ENCODE data around the gene DNAH6.
"Not testable (repeated sequence)": the region's sequence is repeated elsewhere in the genome, so short reads cannot be mapped to it uniquely, and the experiment has no call there.

Gene DNAH6

DNA sequence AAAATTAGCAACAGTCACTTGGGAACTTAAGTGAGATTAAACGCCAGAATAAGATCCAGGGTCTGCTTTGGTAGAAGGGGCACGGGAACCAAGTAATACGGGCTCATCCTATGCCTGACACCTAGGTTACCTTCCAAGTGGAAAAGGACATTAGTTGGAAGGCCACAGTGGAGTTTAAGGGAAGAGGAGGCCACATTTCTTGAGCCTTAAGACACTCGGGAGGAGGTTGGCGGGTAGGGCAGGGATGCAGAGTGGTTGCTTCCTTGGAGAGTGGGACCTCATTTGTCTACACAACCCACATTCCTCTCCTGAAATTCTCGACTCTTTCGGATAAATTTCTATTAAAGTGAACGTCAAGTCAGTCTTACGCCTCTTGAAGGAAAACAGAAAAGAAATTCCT, 510 bp upstream of the DNAH6 start:
- no peak for DNase-seq

DNA sequence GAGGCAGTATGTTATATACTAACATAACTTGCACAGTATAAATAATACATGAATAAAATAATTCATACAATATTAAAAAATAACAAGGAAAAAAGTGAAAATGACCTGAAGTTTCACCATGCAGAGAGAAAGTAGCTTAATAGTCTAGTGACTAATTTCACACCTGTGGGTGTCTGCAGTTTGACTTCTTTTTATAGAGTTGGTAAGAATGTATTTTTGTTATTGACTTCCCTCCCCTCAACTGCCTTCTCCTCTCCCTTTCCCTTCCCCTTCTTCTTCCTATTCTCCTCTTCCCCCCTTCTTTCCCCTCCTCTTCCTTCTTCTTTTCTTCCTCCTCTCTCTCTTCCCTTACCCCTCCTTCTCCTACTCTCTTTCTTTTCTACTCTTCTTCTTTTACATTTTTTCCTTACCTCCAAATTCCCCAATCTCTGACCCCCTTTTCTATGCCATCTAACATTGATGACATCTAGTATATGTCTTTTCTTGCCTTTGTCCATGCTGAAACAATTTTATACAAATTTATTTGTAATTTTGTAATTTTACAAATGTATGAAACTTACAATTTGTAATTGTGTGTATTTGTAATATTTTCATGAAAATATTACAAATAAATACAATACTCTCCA, 3.1 kb downstream of the DNAH6 start:
- no peak for DNase-seq

DNA sequence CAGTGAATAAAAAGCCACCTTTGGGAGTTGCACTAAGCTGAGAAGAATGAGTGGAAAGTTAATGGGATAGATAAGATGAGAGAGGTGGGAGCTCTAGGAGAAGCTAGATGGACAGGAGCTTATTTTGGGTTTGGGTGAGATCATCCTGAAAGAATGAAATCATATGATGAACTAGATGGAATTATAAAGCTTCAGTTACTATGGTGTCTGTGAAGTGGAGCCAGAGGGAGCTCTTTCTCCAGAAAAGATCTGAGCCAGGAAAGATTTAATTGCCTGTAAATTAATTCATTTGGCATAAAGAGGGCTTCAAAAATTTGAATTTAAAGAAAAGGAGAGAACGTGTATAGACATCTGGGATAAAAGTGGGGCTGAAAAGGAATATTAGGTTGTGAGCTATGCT, 10.3 kb downstream of the DNAH6 start:
- DNase-seq, result no peak

DNA sequence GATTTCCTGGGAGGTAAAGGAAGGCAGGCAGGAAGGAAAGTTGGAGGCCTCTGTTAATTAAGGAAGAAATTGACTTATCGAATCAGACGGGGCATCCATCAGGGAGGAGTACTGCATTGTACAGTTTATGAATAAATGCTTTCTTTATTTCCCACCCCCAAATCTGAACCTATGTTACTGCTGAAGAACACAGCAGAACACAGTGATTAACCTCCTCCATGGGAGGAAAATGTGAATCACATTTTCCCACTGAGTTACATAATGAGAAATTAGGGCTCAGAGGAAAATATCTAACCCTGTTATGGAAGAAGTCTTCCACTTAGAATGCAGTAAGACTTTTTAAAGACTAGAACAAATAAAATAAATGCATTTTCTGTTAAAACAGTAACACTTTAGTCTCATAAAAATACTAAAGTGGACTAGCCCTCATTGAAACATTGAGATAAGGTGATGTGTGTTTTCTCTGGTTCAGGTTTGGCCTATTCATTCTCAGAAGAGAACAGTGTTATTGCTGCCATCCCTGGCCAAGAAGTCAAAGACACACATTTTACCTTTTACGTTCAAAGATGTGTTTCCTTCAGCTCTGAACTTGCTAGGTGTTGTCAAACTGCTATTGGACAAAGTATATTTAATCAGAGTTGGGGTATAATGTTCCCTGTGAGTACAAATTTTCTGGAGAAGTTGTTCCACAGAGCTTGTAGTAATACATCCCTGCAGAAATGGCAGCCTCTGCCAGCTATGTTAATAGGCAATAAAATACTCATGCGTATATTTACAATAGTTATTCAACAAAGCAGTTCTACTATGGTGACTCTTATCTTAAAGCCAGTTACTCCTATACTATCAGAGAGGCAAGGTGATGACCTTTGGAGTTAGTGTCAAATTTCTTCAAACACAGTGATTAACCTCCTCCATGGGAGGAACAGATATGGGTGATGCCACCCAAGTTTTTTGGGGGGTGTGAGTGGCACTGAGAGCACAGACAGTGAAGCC, 11.1 kb downstream of the DNAH6 start:
- DNase-seq, result no peak

DNA sequence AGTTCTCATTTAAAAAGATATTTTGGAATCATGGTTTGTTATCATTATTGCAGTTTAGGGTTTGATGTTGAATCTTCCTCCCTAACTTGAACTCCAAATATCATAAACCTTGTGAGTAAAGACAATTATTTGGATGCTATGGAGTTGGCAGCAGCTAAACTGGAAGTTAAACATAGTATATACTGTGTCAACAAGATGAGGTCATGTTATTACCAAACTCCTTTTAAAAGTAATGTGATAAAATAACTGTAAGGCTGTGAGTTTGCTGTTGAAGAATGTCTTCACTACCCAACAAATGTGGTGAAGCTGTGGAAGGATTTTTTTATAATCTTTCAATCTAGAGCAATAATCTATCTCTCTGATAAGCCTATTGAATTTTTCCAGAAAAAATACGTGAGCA, 16.0 kb downstream of the DNAH6 start:
- no peak for DNase-seq

DNA sequence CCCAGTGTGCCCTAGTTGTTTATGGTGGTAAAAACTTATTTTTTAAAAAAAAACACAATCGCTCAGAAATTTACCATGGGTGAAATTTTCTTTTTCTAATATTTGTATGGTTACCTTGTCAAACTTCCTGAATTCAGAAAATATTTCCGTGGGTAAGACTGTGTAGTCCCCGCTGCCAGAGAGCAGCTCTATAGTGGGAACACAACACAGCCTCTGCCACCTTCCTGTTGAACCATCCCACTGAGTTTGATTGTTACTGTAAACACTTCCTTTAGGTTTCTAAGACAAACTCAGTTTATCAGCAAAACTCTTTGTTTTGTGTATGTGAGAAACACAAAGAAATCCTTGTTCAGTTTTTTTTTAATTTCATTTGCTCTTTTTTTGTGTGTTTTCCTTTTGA, 17.9 kb downstream of the DNAH6 start:
- DNase-seq, result no peak

DNA sequence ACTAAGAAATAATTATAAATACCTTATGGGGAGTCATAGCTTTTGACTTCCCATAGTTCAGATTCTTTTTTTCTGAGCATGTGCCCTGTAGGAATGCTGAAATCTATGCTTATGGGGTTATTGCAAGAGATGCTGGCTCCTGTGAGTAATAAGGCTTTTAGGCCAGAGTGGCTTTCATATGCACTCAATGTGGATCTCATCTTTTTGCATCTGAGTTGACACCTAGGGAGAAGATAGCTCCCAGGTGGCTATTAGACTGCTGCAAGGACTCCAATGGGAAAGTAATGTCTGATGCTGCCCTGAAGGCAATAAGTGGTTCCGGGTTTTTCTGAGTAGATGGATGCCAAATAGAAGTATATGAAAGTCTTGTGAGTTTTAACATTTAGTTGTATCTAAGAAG, 21.0 kb downstream of the DNAH6 start:
- DNase-seq, result no peak

DNA sequence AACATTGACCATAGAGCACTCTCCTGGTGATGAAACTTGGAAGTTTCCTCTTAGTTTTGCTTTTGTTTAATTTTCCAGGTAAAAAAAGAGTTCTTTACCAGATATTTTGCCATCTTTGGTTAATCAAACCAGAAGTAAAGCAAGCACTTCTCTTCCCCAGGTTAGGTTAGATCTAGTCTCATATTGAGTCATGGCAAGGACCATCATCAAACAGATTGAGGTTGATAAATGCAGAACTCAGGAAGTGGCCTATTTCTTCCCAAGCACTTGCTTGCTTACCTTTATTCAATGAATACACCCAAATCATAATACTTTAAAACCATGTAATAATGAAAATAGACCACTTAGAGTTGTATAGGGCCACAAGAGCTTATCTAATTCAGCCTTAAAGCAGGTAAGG, 23.4 kb downstream of the DNAH6 start:
- DNase-seq, result no peak

DNA sequence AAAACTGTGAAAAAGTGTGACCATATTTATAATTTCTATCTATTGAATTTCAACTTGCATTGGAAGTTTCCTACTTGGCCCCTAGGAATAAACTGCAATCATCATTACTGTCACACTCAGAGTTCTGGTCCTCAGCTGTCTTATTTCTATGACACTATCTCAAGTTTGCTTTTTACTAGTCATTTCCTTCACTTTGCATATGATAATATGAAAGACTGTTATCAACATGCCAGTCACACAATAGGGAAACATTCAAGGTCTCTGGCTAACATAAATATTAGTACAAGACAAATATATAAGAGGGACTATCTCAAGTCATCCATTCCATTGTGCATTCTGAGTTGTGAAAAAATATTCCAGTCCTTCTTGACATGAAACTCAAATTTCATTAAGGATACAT, 28.7 kb downstream of the DNAH6 start:
- no peak for DNase-seq

DNA sequence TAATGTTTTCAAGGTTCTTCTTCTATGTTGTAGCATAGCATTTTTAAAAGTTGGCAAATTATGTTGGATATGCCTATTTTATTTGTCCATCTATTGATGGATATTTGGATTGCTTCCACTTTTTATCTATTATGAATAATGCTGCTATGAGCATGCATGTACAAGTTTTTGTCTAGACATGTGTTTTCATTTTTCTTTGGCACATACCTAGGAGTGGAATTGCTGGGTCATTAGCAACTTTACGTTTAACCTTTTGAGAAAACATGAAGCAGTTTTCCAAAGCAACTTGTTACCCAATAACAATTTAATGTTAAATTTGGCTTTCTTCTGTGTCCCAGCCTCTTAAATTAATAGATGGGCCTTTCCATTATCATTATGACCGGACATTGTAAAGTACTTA, 30.3 kb downstream of the DNAH6 start:
- no peak for DNase-seq

DNA sequence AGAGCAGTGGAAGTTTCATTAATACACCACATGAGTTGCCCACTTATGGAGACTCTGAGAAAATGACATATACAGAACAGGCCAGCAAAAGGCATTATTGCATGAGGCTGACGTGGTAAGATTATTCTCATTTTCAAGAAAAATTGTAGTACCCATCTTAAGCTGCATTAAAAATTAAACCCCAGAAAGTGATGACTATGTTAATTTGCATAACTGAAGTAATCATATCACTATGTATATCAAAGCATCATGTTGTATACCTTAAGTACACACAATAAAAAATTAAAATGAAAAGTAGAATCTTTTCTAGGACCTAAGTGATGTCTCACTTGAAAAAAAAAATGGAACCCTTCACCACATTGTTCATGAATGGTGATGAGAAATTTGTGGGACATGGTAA, 32.0 kb downstream of the DNAH6 start:
- DNase-seq, result no peak

DNA sequence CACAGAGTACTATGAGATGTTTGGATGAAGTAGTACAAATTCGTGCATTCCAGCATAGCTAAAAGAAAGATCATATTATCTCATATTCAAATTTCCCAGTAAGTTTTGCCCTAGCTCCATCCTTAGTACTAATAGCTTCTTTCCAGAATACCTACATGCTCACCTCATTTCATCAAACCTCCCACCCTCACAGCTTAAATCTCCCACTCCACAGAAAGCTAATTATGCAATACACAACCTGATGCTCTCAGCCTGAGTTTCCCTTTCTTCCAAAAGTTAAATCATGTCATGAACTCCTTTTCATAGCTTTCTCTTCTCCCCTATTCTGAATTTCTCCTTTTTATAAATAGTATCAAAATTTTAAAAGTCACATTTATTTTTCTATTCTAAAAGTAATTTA, 34.6 kb downstream of the DNAH6 start:
- DNase-seq, result no peak

DNA sequence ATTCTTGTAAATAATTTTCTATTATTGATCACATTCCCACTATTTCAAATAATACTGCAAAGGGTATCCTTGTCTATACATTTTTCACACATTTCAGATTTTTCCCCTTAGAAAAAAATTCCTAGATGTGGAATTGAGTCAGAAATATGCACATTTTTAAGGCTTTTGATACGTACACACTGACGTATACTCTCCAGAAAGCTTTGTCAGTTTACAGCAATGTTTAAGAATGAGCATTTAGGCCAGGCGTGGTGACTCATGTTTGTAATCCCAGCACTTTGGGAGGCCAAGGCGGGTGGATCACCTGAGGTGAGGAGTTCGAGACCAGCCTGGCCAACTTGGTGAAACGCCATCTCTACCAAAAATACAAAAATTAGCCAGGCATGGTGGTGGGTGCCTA, 35.2 kb downstream of the DNAH6 start:
- not testable (repeated sequence) for DNase-seq

DNA sequence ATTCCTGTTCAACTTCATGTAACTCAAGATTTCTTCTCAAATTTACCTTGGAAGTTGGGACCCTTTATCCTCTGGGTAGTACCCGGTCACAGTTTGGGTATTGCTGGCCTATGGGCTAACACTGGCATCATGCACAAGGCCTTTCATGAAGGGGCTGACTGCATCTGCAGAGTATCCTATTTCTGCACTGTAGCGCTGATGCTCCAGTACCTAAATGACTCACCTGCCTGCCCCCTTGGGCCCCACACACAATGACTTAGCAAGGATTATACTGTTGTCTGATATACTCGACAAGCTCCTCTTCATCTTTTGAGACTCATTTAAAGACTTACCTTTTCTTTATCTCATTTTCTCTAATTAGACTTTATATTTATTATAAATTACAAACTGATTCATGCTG, 39.9 kb downstream of the DNAH6 start:
- no peak for DNase-seq

DNA sequence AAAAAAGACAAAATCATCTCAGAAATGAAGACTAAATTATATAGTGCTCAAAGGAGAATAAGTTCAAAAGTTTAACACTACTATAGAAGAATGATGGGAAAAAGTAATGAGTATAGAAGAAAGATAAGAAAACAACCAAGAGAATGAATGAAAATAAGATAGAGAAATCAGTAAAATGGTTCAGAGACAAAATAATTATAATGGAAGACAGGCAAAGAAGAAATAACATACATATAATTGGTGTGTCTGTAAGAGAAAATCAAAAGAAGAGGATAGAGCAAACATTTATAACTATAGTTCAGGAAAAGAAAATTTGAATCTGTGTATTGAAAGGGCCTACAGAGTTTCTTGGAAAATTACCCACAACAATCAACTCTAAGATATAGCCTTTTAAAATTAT, 43.5 kb downstream of the DNAH6 start:
- DNase-seq, result no peak

DNA sequence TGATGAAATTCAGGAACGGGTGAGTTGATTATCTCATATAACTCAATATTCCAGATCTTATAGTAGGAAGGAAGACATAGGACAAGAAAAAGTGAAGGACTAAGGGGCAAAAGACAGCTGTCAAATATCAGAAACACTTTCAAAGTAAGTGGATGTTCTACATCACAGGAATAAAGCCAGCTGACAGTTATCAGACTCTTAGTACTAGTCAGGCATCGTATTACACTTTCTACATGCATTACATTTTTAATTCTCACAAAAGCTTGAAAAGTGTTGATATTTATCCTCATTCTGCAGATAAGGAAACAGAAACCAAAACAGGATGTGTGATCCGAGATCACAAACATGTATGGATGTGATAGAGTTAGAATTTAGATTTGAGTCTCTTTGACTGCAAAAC, 63.4 kb downstream of the DNAH6 start:
- no peak for DNase-seq

DNA sequence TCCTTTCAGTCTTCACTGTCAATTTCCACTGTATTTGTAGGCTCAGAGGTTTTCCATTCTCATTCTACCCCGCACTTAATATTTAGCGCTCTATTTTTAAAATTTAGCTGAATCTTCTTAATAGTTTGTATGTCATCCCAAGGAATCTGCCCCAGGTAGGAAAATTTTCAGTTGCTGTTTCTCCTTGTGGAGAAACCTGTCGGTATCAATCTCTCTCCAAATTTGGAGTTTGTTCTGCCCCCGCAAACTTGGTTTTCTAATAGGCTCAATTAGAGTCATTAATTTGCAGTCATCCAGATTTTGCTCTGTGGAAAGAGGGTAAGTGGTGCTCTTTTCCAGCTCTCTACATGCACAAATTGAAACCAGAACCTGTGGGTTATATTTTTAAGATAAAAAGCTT, 87.6 kb downstream of the DNAH6 start:
- no peak for DNase-seq

DNA sequence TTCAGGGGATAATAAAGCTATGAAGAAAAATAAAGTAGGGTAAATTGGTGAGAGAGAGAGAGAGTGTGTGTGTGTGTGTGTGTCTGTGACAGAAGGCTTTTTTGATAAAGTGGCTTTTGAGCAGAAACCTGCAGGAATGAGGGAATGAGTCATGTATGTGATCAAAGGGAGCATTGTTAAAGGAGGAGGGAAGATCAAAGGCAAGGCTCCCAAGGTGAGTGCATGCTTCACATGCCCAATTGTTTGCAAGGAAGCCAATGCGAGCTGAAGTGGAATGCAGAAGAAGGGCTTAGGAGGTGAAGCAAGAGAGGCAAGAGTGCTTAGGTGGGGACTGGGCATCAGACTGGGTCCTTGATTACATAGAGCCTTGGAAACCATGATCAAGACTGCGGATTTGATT, 96.8 kb downstream of the DNAH6 start:
- no peak for DNase-seq

DNA sequence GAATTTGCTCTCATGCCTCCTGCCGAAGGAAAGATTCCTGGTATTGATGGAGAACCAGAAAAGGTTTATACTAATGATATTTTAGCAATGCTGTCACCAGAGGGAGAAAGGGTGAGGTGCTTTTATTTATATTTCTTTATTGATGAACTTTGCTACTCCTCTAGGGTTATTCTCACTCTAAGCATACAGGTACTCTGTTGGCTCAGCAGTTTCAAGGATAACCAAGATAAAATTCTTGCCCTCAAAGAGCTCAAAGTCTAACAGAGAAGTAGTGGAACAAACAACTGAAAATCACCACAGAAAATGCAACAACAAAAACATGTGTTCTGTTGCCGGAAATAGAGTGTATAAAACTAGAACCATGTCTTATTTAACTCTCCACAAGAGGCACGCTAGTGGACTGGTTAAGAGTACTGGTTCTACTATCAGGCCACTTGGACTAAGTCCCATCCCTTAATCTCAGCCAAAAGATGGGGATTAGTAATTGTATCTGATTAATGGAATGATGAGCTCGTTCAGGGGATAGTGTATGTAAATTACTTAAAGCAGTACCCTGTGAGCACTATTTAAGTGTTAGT, 103.6 kb downstream of the DNAH6 start:
- DNase-seq, result no peak

DNA sequence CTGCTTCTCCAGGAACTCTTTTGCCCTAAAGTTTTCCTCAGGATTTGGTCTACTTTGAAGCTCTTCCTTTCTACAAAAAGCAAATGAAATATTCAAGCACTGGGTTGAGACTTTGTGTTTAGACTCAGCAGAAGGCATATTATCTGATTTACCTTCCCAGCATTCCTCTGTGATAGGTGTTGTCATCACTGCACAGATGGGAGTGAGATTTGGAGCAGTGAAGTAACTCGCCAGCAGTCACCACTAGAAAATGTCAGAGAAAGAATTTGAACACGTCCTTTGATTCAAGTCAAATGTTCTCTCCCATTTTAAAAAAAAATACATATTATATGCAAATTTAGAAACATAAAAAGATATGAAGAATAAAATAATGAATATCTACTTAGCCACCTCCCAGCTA, 112.2 kb downstream of the DNAH6 start:
- DNase-seq, result no peak

DNA sequence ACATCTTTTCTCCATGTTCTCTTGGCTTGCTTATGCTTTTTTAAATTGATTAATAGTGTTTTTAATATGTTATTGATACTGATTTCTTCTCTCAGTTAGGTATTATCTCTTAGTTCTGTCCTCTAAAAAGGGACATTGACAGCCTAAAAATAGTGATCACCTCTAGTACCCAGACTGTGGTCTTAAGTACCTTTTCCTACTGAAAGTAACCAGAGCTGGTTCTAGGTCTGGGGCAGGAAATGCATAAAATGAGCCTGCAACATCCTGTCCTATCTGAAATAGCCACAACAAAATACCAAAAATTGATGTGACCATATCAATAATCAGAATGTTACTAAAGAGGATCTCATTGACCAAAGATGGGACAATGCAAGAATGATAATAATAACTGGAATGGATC, 113.3 kb downstream of the DNAH6 start:
- DNase-seq, result no peak

DNA sequence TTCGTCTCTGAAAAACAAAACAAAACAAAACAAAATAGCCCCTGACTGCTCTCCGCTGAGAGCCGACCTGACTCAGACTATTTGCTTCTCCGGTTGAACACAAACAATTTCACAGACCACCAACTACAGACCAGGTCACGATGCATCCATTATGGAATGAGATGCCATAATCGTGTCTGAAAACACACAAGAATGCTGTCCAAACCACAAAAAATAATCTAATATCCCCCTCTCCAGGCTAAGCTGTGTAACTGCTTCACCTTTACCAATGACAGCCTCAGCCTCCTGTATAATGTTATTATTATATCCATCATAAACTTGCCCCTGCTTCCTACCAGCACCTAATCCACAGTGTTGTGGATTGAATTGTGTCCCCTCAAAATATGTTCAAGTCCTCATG, 114.7 kb downstream of the DNAH6 start:
- DNase-seq, result no peak

DNA sequence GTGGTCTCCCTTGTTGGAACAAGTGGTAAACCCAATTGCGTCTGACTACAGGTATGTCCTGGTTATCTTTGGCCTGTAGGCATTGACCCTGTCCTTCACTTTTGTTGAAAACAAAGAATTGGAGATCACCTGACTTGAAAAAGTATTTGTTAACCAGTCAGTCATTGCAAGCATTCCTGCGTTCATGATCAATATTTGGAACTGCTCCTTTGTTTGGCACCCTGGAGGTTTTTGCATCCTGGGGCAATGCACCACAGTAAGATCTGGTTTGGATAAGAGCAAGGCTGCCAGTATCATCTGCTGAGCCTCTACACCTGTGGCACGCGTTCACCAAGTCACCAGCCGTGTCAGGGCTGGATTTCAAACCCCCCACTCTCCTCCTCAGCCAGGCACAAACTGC, 115.7 kb downstream of the DNAH6 start:
- DNase-seq, result no peak
